NCI-H526 (cell line): ENCODE measurements around the gene MFF.
"Not testable (repeated sequence)": the region's sequence is repeated elsewhere in the genome, so short reads cannot be mapped to it uniquely, and the experiment has no call there.

ENCODE experiments used
- DNase-seq, 2 experiments: peaks; one replicate each; lab custom pipeline; 2025; lab: John Stamatoyannopoulos, UW

The MFF gene

GRCh38 chr2:227378371-227378782 lies 53.3 kb downstream of the MFF start:
- DNase-seq: no peak

DNA sequence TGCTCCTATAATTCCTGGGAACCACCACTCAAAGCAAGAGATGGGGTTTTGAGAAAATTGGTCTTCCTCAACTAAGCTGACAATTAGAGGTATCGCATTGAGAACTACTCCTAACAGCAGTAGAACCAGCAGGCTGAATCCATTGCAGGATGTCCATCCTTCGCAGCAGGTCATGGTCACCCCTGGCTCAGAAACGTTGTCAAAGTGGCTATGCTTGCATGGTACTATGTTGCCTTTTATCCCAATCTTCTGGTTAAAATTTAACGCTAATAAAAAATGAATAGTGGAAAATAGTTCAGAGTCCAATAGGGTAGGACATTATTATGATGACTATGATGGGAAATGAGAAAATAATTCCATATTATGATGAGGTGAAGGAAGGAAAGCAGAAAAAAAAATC lies 54.0 kb downstream of the MFF start, which contains the start of gene TM4SF20:
Gene TM4SF20, minus strand, starts transcription at position 212 of the 400 bp plus-strand sequence. Its CDS starts 38 bp downstream, at position 174.
- no peak for DNase-seq

DNA sequence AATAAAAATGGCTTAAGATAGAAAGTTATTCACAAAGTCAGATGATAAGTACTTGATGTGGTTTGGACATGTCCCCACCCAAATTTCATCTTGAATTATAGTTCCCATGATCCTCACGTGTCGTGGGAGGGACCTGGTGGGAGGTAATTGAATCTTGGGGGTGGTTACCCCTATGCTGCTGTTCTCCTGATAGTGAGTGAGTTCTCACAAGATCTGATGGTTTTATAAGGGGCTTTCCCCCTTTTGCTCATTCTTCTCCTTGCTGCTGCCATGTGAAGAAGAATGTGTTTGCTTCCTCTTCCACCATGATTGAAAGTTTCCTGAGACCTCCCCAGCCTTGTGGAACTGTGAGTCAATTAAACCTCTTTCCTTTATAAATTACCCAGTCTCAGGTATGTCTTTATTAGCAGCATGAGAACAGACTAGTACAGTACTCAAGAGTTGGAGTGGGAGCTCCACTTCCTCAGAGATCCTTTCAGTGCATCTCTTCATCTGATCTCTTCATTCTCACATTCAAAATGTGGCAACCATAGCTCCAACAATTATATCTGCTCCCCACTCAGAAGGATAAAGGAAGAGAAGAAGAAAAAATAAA lies 57.3 kb downstream of the MFF start:
- not testable (repeated sequence) for DNase-seq

- DNase-seq: no peak
Observed at GRCh38 chr2:227383686-227384085, 58.6 kb downstream of the MFF start.

GRCh38 chr2:227386630-227387029 lies 61.6 kb downstream of the MFF start:
- DNase-seq: no peak

DNA sequence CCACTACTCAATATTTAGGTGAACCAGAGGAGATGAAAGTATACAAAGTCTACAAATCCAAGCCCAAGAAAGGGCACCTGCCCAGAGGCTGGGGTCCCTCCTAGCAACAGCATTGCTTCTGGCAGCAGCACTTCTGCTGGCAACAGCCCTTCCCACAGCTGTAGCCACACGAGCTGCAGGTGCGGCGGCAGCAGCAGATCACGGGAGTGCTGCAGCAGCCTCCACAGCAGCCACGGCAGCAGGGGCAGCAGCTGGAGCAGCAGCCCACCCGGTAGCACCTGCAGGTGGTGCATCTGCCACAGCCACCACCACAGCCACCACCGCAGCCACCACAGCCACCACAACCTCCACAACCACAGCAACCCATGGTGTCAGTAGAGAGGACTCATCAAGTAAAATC lies 62.5 kb downstream of the MFF start, which contains the start of gene SCYGR1:
Gene SCYGR1, minus strand, starts transcription at position 367 of the 400 bp plus-strand sequence. Its CDS starts 0 bp downstream, at position 367.
- not testable (repeated sequence) for DNase-seq

GRCh38 chr2:227388537-227389011 lies 63.5 kb downstream of the MFF start:
- DNase-seq: no peak

DNA sequence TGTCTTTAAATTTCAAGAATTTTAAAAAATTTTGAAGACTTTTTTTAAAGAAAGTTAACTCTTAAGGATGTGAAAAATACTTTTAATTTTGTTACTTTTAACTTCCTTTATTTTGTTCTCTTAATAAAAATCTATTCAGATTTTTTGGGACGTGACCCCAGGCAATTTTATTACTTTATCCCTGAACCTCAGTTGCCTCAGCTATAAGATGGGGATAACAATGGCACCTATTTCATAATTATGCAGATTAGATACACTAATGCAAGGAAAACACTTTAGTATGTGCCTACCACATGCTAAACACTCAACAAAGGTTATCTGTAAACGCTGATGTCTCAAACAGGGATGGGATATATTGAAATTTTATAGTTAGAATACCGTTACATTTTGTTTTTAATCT lies 64.2 kb downstream of the MFF start:
- no peak for DNase-seq

DNA sequence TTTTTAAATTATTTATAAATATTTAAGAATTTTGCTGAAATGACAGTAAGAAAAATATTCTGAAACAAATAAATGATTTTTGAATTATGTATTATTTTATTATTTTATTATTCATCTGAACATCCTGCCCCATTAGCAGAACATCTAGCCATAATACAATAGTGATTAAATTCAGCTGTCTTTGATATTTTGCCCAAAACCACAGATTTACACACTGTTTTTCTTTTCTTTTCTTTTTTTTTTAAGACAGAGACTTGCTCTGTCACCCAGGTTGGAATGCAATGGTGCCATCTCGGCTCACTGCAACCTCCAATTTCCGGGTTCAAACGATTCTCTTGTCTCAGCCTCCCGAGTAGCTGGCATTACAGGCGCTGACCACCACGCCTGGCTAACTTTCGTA lies 64.6 kb downstream of the MFF start:
- DNase-seq: no peak

GRCh38 chr2:227390468-227391256 lies 65.6 kb downstream of the MFF start:
- no peak for DNase-seq

DNA sequence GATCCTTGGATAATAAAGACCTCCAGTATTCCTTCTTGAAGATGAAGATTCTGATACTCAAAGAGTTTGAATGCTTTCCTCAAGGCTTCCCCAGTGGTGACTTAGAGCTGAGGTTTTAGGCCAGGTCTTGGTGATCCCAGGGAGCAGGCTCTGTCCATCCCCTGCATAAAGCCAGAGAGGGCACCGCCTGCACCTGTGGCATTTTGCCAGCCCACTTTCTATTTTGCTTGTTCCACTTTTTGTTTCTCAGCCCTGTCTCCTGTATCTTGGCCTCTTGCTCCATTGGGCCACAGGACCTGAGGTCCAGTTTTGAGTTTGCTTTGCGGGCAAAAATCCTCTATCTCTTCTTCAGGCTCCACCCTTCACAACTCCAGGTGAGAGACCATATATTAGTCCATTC lies 69.3 kb downstream of the MFF start:
- DNase-seq: no peak

- no peak for DNase-seq
Observed at GRCh38 chr2:227395556-227395955, 70.5 kb downstream of the MFF start.

- no peak for DNase-seq
Observed at GRCh38 chr2:227397562-227397961, 72.5 kb downstream of the MFF start.

GRCh38 chr2:227398684-227399670 lies 73.9 kb downstream of the MFF start:
- no peak for DNase-seq

DNA sequence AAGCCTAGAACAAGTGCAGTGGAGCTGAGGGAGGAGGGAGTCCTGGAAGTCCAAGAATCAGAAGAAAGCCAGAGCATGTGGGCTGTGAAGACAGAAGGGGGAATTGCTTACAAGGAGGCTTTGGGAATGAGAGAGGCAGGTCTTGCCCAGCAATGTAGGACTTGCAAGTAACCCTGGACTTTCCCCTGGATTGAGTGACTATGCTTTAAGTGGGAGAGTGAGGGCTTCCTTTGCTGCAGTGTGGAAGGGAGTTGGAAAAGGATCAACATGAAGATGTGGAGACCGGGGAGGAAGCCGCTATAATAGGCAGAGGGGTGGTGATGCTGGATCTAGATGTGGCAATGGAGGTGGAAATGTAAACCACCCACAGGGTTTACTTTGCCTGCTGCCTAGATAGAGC lies 76.5 kb downstream of the MFF start:
- no peak for DNase-seq

GRCh38 chr2:227402321-227402720 lies 77.3 kb downstream of the MFF start:
- DNase-seq: no peak

DNA sequence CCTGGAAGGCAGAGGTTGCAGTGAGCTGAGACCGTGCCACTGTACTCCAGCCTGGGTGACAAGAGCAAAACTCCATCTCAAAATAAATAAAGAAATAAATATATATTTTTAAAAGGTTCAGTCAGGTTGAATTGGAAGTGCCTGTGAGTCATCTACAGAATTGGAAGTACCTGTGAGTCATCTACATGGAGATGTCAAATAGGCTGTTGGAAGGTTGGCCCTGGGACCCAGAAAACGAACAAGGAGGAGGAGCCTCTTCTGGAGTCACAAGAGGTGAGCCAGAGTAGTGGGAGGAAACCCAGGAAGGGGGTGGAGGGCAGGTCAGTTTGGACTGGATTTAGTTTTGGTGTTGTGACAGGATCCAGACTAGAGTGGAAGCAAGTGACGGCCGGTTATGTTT lies 77.9 kb downstream of the MFF start:
- DNase-seq: no peak

DNA sequence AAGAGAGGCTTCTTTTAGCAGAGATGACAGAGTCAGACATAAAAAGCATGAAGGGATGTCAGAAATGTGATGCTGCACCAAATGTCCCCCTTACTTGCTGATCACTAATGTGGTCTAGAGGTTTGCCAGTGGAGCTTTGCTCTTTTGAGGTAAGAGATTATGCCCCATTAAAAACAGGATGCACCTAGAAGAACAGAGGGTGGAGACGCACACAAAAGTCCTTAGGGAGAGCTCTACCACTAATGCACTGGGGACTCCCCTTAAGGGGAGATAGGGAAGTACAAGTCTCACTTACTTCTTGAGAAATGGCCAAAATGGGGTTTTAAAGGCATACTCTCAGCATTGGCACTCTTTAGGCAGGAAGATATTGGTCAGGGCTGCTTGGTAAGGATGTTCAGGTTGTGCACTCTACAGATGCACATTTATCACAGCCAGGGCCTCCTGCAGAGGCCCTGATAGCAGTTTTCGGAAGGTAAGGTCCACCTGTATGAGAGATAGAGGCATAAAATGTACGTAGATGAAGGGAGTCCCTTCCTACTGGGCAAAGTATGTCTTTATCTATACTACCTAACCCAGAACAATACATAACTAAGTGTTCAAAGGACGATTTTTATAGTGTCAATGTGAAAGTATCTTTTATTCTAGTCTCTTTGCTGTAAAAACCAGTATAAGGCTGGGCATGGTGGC lies 79.7 kb downstream of the MFF start:
- no peak for DNase-seq

DNA sequence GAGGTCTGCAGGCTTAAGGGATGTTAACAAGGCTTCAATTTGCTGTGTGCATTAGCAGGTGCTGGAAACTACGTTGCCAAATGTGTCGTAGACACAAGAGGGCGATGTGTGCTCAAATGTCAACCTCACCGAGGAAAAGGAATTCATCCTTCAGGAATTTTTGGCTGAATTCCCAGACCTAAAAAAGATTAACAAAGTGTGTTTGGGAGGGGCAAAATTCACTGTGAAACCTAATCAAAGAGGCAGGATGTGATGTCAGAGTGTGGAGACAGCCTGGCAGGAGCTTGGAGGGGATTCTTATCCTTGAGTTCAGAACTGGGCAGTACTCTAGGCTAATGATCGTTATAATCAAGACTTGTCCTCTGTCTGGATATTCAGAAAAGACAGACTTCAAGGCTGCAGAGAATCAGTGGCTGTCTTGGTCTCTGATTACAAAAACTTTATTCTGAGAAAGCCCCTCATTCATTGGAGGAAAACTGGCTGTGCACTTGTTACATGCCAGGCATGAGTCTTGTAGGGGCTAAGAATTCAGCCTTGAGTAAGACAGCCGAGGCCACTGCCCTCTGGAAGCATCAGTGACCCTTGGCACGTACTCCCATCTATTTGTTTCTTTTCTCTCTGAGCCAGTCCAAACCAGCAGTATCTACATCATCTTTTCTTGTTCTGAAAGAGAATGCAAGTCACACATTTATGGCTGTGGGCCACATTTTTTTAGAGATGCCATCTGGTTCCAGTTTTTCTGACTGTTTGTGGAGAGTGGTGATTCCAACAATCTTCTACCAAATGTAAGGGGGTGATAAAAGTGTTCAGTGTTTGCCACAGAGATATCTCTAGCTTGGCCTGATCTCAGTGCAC lies 81.4 kb downstream of the MFF start:
- peak; percentile 37 to 71 for DNase-seq
